ENCODE measurements around the gene UGT8. TPM values are rescaled to one million over a fixed set of nuclear protein-coding genes. Genes with fewer than 3 reads are reported as not detected.
"Not testable (repeated sequence)": the region's sequence is repeated elsewhere in the genome, so short reads cannot be mapped to it uniquely, and the experiment has no call there.

UGT8 gene
- polyA plus RNA-seq (2013, experiment 1 of 2): 7.3 TPM
- polyA plus RNA-seq (2013, experiment 2 of 2): 8.4 TPM

- peaks cover 16% of the 10 kb centered on the region for H3K9me3 ChIP-seq (ENCODE audit: insufficient read depth, low read depth, low read length)
- under 1% methylated on average over 82 of the region's 84 CpGs for WGBS
- peaks cover 38% of the 10 kb centered on the region for H3K27me3 ChIP-seq (ENCODE audit: insufficient read depth, low read length)
- peaks cover 10% of the 10 kb centered on the region; the same call in 1 of the 2 replicates for H3K4me1 ChIP-seq (ENCODE audit: insufficient read depth, low read length)
- peak within 1 kb of the TSS; percentile 63 for H3K9ac ChIP-seq (ENCODE audit: low read depth, low read length)
- H3K36me3 ChIP-seq (ENCODE audit: insufficient read depth, low read length): no peaks in the 10 kb centered on the region
- H3K27ac ChIP-seq (ENCODE audit: low read depth, low read length): no peak within 1 kb of the TSS; the same call in 1 of the 2 replicates
- H3K4me3 ChIP-seq (ENCODE audit: low read length): peak within 1 kb of the TSS; percentile 86
These were observed at the start of gene UGT8 for GRCh38 chr4:114598191-114599121. UGT8 (plus strand) TSS chr4:114598807; CDS start chr4:114622881, 24,074 bp downstream.

GRCh38 chr4:114549638-114550037, 49.0 kb upstream of the UGT8 start:
- Histone ChIP-seq H3K9me3 (ENCODE audit: insufficient read depth, low read depth, low read length) (peaks cover 37% of the 10 kb centered on the region), H3K27ac (ENCODE audit: low read depth, low read length) (no peak overlapping the region), H3K36me3 (ENCODE audit: insufficient read depth, low read length) (no peaks in the 10 kb centered on the region), H3K27me3 (ENCODE audit: insufficient read depth, low read length) (no peaks in the 10 kb centered on the region), H3K9ac (ENCODE audit: low read depth, low read length) (no peak overlapping the region), H3K4me3 (ENCODE audit: low read length) (no peak overlapping the region), H3K4me1 (ENCODE audit: insufficient read depth, low read length) (no peaks in the 10 kb centered on the region)
- 82% methylated on average over 1 of the region's 1 CpG for WGBS

- no peaks in the 10 kb centered on the region; the same call in 1 of the 2 replicates for H3K36me3 ChIP-seq (ENCODE audit: insufficient read depth, low read length)
- H3K9me3 ChIP-seq (ENCODE audit: insufficient read depth, low read depth, low read length): peaks cover 59% of the 10 kb centered on the region
- H3K27ac ChIP-seq (ENCODE audit: low read depth, low read length): no peak overlapping the region
- no peak overlapping the region for H3K9ac ChIP-seq (ENCODE audit: low read depth, low read length)
- H3K27me3 ChIP-seq (ENCODE audit: insufficient read depth, low read length): no peaks in the 10 kb centered on the region
- no peak overlapping the region for H3K4me3 ChIP-seq (ENCODE audit: low read length)
- H3K4me1 ChIP-seq (ENCODE audit: insufficient read depth, low read length): peaks cover 21% of the 10 kb centered on the region
These were observed 40.1 kb upstream of the UGT8 start for GRCh38 chr4:114558446-114559020.

- Histone ChIP-seq H3K4me3 (ENCODE audit: low read length) (no peak overlapping the region), H3K9me3 (ENCODE audit: insufficient read depth, low read depth, low read length) (peaks cover 50% of the 10 kb centered on the region), H3K4me1 (ENCODE audit: insufficient read depth, low read length) (peaks cover 34% of the 10 kb centered on the region), H3K9ac (ENCODE audit: low read depth, low read length) (no peak overlapping the region), H3K27me3 (ENCODE audit: insufficient read depth, low read length) (no peaks in the 10 kb centered on the region), H3K27ac (ENCODE audit: low read depth, low read length) (peak overlapping the region; percentile 73; the same call in 1 of the 2 replicates), H3K36me3 (ENCODE audit: insufficient read depth, low read length) (no peaks in the 10 kb centered on the region; the same call in 1 of the 2 replicates)
- 98% methylated on average over 1 of the region's 1 CpG for WGBS
These were observed 37.0 kb upstream of the UGT8 start for GRCh38 chr4:114561590-114561989.

GRCh38 chr4:114562176-114562904, 36.3 kb upstream of the UGT8 start:
- Histone ChIP-seq H3K9ac (ENCODE audit: low read depth, low read length) (no peak overlapping the region), H3K27me3 (ENCODE audit: insufficient read depth, low read length) (no peaks in the 10 kb centered on the region), H3K36me3 (ENCODE audit: insufficient read depth, low read length) (no peaks in the 10 kb centered on the region; the same call in 1 of the 2 replicates), H3K4me3 (ENCODE audit: low read length) (peak overlapping the region; percentile 15; the same call in 1 of the 2 replicates), H3K9me3 (ENCODE audit: insufficient read depth, low read depth, low read length) (peaks cover 43% of the 10 kb centered on the region), H3K27ac (ENCODE audit: low read depth, low read length) (peak overlapping the region; percentile 73), H3K4me1 (ENCODE audit: insufficient read depth, low read length) (peaks cover 34% of the 10 kb centered on the region)
- WGBS: 22% methylated on average over 2 of the region's 2 CpGs

GRCh38 chr4:114563536-114564315, 34.9 kb upstream of the UGT8 start:
- 81% methylated on average over 5 of the region's 5 CpGs for WGBS
- no peaks in the 10 kb centered on the region; the same call in 1 of the 2 replicates for H3K36me3 ChIP-seq (ENCODE audit: insufficient read depth, low read length)
- H3K27ac ChIP-seq (ENCODE audit: low read depth, low read length): no peak overlapping the region
- H3K9me3 ChIP-seq (ENCODE audit: insufficient read depth, low read depth, low read length): peaks cover 29% of the 10 kb centered on the region
- no peaks in the 10 kb centered on the region for H3K27me3 ChIP-seq (ENCODE audit: insufficient read depth, low read length)
- H3K9ac ChIP-seq (ENCODE audit: low read depth, low read length): no peak overlapping the region
- no peak overlapping the region for H3K4me3 ChIP-seq (ENCODE audit: low read length)
- peaks cover 34% of the 10 kb centered on the region for H3K4me1 ChIP-seq (ENCODE audit: insufficient read depth, low read length)

GRCh38 chr4:114577386-114577785, 21.2 kb upstream of the UGT8 start:
- Histone ChIP-seq H3K9ac (ENCODE audit: low read depth, low read length) (no peak overlapping the region), H3K27ac (ENCODE audit: low read depth, low read length) (no peak overlapping the region), H3K9me3 (ENCODE audit: insufficient read depth, low read depth, low read length) (peaks cover 37% of the 10 kb centered on the region), H3K4me1 (ENCODE audit: insufficient read depth, low read length) (no peaks in the 10 kb centered on the region), H3K27me3 (ENCODE audit: insufficient read depth, low read length) (no peaks in the 10 kb centered on the region), H3K4me3 (ENCODE audit: low read length) (no peak overlapping the region), H3K36me3 (ENCODE audit: insufficient read depth, low read length) (no peaks in the 10 kb centered on the region)
- 100% methylated on average over 2 of the region's 2 CpGs for WGBS

GRCh38 chr4:114582621-114583020, 16.0 kb upstream of the UGT8 start:
- Histone ChIP-seq H3K36me3 (ENCODE audit: insufficient read depth, low read length) (no peaks in the 10 kb centered on the region), H3K4me3 (ENCODE audit: low read length) (no peak overlapping the region), H3K9ac (ENCODE audit: low read depth, low read length) (no peak overlapping the region), H3K9me3 (ENCODE audit: insufficient read depth, low read depth, low read length) (peaks cover 41% of the 10 kb centered on the region), H3K4me1 (ENCODE audit: insufficient read depth, low read length) (no peaks in the 10 kb centered on the region), H3K27me3 (ENCODE audit: insufficient read depth, low read length) (no peaks in the 10 kb centered on the region), H3K27ac (ENCODE audit: low read depth, low read length) (no peak overlapping the region)
- WGBS: 100% methylated on average over 1 of the region's 1 CpG

- no peaks in the 10 kb centered on the region for H3K27me3 ChIP-seq (ENCODE audit: insufficient read depth, low read length)
- no peak overlapping the region for H3K27ac ChIP-seq (ENCODE audit: low read depth, low read length)
- H3K36me3 ChIP-seq (ENCODE audit: insufficient read depth, low read length): no peaks in the 10 kb centered on the region
- no peaks in the 10 kb centered on the region for H3K4me1 ChIP-seq (ENCODE audit: insufficient read depth, low read length)
- H3K4me3 ChIP-seq (ENCODE audit: low read length): no peak overlapping the region
- 0 out of 2 replicates have a peak, but pooled peaks cover under 1% of the 10 kb centered on the region for H3K9me3 ChIP-seq (ENCODE audit: insufficient read depth, low read depth, low read length)
- WGBS: 90% methylated on average over 4 of the region's 6 CpGs
- H3K9ac ChIP-seq (ENCODE audit: low read depth, low read length): no peak overlapping the region
These were observed 10.3 kb upstream of the UGT8 start for GRCh38 chr4:114588305-114588704.

- WGBS: 98% methylated on average over 1 of the region's 1 CpG
- H3K9me3 ChIP-seq (ENCODE audit: insufficient read depth, low read depth, low read length); H3K4me3 ChIP-seq (ENCODE audit: low read length); H3K9ac ChIP-seq (ENCODE audit: low read depth, low read length); H3K27ac ChIP-seq (ENCODE audit: low read depth, low read length); H3K36me3 ChIP-seq (ENCODE audit: insufficient read depth, low read length); H3K4me1 ChIP-seq (ENCODE audit: insufficient read depth, low read length); H3K27me3 ChIP-seq (ENCODE audit: insufficient read depth, low read length): not testable (repeated sequence)
These were observed 8.2 kb upstream of the UGT8 start for GRCh38 chr4:114590360-114590759.
